GM18517 (cell line): Measurements from ENCODE around the gene MLLT1.

Experiments
- ATAC-seq: cut with Tn5 transposase; IDR thresholded peaks from one replicate; pipeline ENCODE4 v1.9.1; 2021; ENCODE audit warnings: mild to moderate bottlenecking, moderate library complexity; ENCODE audit not compliant: unreplicated experiment

Gene MLLT1

DNA sequence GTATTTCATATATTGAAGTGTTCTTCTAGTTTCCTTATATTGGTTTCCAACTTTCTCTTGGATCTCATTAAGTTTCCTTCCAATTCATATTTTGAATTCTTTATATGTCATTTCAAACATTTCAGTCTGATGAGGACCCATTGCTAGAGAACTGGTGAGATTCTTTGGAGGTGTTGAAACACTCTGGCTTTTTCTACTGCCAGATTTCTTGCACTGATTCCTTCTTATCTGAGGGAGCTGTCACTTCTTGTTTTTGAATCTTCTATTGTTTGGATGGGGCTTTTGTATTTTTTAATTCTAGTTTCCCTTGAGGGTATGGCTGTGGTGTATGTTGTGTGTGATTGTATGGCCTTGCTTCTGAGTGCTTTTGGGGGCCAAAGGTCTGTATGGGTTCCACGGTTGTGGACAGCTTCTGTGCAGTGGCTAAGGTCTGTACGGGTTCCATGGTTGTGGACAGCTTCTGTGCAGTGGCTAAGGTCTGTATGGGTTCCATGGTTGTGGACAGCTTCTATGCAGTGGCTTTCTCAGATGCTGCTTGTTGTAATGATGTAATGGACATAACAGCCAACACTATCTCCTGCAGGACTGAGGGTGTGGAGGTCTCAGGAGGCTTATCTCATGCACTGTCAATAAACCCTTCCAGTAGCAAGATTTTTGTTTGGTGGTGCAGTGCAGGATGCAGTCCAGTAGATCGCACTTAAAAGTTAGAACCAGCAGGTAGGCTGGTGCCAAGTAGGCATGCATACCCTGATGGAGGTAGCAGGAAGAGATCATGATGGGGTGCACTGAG, 107.5 kb downstream of the MLLT1 start:
- ATAC-seq, result no peak

DNA sequence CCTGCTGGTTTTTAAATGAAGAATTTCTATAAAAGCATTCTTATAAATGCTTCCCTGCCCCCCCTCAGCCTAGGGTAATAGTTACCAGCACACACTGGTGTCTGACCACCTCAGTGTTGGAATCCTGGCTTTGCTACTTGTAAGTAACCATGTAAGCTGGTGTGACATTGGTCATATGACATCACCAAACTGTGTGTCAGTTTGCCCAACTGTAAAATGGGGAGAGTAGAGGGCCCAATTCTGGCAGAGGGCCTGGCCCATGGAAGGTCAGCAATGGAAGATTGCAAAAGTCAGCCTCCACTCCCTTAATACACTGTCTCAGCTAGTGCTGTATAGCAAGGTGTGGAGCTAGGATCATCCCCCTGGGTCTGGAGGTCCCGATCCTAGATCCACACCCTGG, 112.7 kb downstream of the MLLT1 start:
- ATAC-seq, result no peak

DNA sequence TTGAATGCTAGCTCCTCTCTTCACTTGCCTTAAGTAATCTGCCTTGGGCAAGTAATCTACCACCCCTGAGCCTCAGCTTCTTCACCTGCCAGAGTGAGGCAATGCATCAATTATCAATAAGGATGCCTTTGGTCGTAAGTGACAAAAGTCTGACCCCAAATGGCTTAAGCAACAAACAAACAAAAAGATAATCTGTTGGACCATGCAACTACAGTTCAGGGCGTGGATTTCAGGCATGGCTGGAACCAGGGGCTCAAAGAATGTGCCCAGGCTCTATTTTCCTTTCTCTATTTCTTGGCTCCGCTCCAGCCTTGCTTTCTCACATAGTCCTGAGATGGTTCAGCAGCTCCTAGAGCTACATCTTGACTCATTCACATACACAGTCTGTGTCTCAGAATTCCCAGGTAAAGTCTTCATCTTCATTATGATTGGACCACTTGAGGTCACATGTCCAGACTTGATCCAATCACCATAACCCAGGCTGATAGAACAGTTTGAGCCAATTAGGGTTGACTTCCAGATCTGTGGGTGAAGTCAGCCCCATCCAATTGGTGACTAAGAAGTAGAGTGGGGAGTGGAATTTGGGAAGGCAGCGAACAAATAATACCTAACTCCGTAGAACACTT, 114.8 kb downstream of the MLLT1 start:
- ATAC-seq, result no peak

DNA sequence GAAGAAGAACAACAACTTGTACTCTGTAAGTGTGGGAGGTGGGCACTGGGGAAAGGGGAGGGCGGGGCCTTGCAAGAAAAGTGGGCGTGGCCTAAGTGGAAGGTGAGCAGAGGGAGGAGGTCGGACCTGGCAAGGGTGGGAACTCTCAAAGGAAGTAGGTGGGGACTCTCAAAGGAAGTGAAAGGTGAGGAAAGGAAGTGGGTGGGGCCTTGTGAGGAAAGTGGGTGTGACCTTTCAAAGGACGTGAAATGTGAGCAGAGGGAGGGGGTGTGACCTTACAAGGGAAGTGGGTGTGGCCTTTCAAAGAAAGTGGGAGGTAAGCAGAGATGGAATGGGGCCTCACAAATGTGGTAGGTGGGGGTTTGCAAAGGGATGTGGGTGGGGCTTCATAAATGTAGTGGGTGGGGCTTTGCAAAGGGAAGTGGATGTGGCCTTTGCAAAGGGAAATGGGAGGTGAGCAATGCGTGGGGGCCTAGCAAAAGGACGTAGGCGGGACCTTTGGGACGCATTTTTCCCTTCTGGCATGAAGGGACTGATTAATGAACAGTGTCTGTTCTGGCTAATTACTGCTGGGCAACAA, 118.4 kb downstream of the MLLT1 start:
- no peak for ATAC-seq
